Spleen (tissue), 7 donors: ENCODE results near the gene SLC1A1.

Experiments
- POLR2A ChIP-seq, 3 donors: fragments of 450-650 bp; IDR thresholded peaks; one replicate each; pipeline ENCODE4 v1.5.1; 2017; ENCODE audit warnings: antibody characterized with exemption in 3 of 3, mild to moderate bottlenecking in 1 of 3
- POLR2AphosphoS5 ChIP-seq, 3 donors: sonication (generic); formaldehyde crosslinking; IDR thresholded peaks; one replicate each; pipeline ENCODE4 v1.5.1; 2017; ENCODE audit warnings: antibody characterized with exemption in 3 of 3
- TF ChIP-seq, protein P1 (sequence below), 11 experiments: fragments of 200-600 bp in 7 of 11; fragments of 450-650 bp in 4 of 11; sonication (generic) in 4 of 11; IDR thresholded peaks in 8 of 11; conservative IDR thresholded peaks in 3 of 11; 1 replicate in 7 of 11; 2 replicates in 4 of 11; pipeline versions ENCODE4 v1.4.0 to v1.8.0; 2016 to 2021; ENCODE audit warnings: antibody characterized with exemption in 11 of 11, inconsistent platforms in 4 of 11, mild to moderate bottlenecking in 1 of 11
- donor health status: DM: no; HTN: no; CAD: no; lungs with moderate emphysema.
- donor health status: DM: no; HTN: no; CAD: no.
- donor health status: DM: no; HTN: no; CAD: no.

DNA sequence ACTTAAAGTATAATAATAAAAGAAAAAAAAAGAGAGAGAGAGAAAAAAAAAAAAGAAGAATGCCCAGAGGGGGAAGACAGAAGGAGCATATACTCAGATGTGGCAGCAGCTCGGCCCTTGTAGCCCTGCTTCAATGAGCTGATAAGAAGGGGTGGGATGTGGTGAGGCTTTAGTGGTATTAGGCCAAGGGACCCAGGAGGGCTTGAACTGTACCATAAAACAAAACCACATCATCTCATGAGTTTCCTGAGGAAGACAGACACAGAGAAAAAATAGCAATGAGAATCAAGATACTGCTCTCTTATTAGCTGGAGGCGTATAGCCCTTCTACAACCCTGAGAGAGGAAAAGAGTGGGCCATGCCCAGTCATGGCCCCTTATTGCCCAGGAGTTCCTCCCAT lies 72.8 kb downstream of the SLC1A1 start:
- TF ChIP-seq, protein P1, sequence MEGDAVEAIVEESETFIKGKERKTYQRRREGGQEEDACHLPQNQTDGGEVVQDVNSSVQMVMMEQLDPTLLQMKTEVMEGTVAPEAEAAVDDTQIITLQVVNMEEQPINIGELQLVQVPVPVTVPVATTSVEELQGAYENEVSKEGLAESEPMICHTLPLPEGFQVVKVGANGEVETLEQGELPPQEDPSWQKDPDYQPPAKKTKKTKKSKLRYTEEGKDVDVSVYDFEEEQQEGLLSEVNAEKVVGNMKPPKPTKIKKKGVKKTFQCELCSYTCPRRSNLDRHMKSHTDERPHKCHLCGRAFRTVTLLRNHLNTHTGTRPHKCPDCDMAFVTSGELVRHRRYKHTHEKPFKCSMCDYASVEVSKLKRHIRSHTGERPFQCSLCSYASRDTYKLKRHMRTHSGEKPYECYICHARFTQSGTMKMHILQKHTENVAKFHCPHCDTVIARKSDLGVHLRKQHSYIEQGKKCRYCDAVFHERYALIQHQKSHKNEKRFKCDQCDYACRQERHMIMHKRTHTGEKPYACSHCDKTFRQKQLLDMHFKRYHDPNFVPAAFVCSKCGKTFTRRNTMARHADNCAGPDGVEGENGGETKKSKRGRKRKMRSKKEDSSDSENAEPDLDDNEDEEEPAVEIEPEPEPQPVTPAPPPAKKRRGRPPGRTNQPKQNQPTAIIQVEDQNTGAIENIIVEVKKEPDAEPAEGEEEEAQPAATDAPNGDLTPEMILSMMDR (IDR thresholded peaks at IDR 0.05 in 8 of 11, conservative IDR thresholded peaks at IDR 0.05 in 3 of 11): no peak
- no peak for TF ChIP-seq POLR2A (IDR thresholded peaks at IDR 0.05)
- no peak for TF ChIP-seq POLR2AphosphoS5 (IDR thresholded peaks at IDR 0.05)
